HG03520 (cell line): ENCODE measurements around the gene RGS10.

Experiments
- ATAC-seq: cut with Tn5 transposase; IDR thresholded peaks from one replicate; pipeline ENCODE4 v1.9.1; 2021; ENCODE audit warnings: mild to moderate bottlenecking, moderate library complexity; ENCODE audit not compliant: unreplicated experiment

Gene RGS10

DNA sequence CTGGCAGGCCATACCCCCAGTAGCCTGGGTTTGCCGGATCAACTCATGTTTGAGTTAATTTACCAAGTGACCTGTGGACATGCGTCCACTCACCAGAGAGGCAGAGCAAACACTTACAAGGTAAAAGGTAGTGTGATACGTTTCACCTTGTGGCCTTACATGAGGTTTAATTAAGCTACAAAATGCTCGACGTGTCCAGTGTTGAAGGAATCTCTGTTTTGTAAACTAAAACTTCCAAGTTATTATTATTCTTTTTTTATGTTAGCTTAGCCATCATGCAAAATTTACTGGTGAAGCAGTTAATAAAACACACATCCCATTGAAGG lies 42.9 kb downstream of the RGS10 start:
- no peak for ATAC-seq

DNA sequence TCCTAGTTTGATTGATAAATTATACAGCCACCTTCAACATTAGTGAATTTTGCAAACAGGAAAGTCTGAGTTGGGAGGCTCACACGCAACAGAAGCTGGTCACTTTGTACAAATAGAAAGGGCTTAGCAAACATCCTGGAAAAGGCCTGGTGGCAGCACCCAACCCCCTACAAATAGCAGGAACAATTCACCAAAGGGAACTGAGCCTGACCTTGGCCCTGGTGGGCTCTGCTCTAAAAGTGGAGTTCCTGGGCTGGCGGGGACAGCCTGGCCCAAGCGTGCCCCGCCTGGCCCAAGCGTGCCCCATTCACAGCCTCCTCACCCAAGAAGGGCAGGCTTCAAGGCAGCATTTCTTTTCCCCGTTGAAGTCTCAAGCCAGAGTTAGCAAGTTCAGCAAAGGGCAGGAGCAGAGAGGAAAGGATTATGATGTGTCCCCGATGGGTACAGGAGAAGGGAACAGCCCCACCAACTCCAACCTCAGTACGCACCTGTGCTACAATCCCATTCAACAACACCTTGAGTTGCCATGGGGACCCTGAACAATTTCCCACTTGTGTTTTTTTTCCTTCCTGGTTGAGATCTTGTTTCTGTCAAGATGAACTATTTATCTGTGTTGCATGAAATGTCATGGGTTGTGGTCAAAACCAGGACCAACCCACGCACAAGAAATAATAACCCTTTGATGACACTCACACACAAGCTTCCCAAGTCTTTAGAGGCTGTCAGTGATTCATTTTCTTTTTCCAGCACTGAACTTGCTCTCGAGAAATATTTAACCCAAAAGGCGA lies 43.4 kb downstream of the RGS10 start:
- no peak for ATAC-seq

DNA sequence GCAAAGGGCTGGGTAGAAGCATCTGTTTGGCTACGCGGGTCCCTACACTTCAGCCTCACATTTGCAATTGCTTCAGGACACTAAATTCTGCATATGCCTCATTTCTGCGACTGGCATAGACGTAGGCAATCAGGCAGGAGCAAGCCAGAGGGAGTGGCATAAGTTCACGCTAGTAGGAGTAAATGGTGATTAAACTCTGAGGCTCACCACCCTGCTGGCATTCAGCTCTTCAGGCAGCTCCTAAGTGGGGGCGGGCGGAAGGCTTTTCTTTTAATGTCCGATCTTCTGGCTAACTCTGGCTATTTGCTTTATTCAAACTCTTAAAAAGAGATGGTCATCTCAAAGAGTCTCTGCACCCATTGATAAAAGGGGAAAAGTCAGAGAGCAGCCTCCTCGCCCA lies 45.3 kb downstream of the RGS10 start:
- no peak for ATAC-seq

DNA sequence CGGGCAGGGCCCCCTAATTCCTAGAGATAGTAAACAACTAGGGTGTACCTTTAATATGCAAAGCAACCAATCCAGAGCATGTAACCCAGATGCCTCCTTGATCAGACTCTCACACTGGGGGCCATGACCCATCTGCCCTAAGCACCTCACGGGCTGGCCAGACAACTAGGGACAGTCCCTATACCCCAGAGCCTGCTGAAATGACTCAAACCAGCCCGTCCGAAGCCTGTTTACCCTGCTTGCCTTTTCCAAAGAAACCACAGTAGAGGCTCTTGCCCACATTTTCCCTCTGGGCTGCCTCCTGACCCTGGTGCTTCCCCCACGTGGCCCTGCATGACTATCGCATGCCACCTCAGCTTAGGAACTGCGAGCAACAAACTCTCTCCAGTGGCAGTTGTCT lies 46.2 kb downstream of the RGS10 start:
- ATAC-seq, result peak; percentile 85

DNA sequence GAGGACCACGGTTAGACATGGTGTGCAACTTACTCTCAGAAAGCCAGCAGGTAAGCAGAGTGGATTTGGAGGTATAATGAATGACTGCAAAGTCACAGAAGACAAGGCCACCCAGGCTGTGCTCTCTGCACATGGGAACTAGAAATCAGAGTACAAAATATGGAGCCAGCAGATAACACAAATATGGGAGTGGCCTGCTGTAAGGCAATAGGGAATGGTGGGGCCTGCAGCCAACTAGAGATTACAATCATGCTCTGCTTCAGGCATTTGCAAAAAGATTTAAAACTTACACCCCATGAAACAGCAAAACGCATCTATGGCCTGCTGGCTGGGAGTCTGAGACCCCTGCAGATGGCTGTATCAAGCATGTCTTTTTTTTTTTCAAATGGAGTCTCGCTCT lies 47.0 kb downstream of the RGS10 start:
- ATAC-seq, result no peak

DNA sequence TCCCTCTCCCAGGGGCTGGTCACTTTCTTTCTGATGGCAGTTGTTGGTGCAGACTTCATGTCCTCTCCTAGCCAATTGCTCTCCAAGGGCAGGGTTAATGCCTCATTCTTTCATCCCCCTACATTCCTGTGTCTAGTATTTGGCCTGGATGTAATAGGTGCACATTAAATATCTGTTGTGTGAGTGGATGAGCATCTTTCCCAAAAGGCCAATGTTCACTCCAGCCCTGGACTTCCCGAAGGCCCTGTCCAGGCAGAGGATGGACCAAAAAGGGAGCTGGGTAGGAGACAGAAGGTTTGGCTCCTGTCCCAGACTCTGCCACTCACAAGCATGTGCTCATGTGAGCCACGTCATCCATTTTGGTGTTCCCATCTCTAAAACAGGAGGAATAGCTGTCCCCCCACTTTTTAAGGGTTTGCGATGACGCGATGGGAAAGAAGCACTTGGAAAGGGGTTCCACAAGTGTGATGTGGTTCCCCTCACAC lies 47.5 kb downstream of the RGS10 start:
- ATAC-seq, result no peak

DNA sequence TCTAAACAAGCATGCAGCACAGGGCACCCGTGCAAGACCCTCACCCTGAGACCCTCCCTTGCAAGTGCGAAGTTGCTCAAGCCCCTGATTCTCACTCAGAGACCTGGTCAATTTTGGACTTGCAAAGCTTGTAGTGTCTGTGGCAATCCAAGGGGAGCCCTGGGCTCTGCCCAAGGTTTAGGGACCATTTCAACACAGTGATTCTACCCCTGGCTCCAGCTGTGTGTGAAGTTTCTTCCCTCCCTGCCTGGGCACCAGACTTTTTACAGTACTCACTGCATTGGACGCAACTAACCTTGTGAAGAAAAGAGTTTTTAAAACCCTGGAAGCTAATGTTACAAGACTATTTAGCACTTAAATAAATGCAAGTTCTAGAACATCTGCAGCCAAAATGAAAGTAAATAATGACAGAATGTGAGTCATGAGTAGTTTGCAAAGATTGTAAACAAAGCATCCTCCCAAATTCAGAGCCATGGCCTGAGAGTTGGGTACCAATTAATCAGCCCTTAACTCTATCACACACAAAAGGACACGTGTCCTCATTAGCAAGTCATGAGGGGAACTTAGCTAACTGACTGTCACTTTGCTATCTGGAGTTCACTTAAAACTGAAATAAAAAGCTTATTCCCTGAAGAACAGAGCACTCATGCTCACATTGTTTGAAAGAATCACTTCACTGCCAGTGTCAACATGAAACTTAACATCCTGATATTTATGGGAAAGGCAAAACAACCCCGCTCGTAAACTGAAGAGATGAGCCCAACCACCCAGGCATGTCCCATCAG lies 48.1 kb downstream of the RGS10 start:
- ATAC-seq, result no peak

DNA sequence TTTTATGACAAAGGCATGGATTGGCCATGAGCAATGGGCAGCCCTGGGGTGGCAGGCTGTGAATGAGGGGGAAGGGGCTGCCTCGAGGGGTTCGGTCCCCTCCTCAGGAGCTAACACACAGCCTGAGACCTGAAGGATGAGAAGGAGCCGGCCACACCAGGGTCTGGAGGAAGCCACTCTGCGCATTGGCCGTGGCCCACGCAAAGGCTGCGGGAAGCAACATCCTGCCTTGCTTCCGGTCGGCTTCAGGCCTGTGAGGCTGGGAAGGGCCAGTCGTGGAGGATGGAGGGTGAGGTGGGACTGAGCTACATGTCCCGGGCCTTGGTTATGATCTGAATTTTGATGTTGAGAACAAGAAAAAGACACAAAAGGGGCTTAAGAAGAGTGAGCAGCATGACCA lies 49.4 kb downstream of the RGS10 start:
- ATAC-seq, result no peak

DNA sequence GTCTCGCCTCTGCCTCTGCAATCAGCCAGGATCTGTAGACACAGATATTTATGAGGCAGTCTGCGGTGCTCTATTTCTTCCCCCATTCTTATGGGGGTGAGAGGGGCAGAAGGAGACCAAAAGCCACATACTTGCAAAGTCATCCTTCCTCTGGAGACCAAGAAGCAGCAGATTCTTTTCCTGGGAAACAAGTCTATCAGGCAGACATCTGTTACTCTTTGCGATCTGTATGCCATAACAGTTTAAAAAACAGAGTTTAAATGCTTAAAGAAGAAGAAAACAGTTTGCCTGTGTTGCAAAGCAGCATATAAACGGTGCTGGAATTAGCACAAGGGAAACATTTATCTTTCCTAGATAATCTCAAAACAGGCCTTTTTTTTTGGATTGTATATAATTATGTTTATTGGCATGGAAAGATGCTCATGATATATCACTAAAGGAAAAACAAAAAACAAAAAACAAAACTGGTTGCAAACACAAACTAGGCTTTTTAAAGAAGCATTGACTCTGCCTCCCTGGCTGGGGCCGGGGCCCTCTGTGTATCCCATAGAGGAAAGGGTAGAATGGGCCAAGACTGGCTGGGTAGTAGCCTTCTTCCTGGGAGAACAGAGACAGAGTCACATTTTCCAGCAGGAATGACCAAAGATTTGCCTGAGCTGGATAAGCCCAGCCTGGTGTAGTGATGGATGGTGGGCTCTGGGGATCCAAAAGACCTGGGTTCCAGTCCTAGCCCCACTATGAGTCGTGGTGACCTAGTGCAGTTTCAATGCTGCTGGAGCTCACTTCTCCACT lies 50.4 kb downstream of the RGS10 start:
- no peak for ATAC-seq

DNA sequence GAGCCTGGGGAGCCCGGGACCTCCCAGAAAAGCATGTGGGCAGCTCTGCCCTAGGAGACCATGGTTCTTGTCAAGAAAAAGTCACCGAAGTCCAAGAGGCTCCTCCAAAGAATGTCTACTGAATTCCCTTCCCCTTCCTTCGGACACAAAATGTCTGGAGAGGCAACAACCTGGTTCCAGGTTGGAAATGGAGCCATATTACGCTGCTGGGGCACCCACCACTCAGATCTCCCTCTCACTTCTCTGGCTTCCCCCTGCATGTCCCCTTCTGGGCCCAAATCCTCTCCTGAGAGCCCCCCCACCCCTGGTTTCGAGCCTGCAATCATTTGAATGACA lies 52.6 kb downstream of the RGS10 start:
- ATAC-seq, result no peak

DNA sequence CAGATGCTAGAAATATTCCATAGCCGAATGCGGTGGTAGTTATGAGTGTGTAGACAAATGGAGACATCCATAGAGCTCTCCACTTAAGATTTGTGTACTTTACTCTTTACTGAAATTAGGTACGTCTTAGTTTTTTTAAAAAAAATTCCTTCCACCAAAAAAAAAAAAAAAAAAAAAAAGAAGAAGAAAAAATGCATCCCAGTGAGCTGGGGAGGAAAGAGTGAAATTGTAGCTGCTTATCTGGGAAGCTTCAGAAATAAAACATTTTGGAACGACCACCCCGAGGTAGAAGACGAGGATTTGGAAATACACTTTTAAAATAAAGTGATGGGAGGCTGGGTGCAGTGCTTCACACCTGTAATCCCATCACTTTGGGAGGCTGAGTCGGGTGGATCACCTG lies 53.8 kb downstream of the RGS10 start:
- ATAC-seq, result no peak

DNA sequence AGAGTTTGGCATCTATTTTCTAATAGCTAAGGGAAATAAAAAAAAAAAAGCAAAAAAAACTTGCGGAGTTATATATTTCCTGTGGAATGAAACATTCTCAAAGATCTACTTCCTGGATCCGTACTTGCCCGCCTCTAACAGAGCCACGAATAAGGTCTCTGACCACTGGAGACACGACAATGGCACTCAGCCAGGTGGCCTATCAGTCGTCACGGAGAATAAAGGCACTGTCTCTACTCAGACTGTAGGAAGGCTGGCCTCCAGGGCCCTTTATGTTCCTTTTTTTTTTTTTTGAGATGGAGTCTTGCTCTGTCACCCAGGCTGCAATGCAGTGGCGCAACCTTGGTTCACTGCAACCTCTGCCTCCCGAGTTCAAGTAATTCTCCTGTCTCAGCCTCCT lies 58.7 kb downstream of the RGS10 start:
- ATAC-seq, result no peak

DNA sequence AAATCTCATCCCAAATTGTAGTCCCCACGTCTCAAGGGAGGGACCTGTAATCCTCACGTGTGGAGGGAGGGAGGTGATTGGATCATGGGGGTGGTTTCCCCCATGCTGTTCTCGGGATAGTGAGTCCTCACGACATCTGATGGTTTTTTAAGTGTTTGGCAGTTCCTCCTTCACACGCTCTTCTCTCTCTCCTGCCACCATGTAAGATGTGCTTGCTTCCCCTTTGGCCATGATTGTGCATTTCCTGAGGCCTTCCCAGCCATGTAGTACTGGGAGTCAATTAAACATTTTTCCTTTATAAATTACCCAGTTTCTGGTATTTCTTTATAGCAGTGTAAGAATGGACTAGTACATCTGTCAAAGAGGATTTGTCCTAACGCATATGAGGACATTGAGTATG lies 59.5 kb downstream of the RGS10 start:
- no peak for ATAC-seq

DNA sequence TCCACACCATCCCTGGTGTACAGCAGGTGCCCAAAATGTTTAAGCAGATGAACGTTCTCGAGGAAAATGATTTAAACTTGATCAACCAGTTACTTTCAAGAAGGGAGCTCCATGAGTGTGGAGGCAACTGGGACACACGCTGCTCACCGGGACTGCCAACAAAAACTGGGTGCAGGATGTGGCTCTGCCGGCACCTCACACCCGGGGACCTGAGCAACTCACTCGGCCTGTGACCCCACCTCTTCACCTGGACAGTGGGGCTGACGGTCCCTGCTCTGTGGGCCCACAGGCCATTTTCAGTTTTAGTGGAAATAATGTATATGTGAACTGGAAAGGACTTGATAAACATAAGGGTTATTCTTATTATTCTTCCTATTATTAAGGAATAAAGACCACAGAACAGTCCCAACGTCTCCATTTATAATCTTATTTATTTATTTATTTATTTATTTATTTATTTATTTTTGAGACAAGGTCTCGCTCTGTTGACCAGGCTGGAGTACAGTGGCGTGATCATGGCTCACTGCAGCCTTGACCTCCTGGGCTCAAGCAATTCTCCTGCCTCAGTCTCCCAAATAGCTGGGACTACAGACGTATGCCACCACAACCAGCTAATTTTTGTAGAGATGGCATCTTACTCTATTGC lies 60.6 kb downstream of the RGS10 start:
- ATAC-seq, result no peak

DNA sequence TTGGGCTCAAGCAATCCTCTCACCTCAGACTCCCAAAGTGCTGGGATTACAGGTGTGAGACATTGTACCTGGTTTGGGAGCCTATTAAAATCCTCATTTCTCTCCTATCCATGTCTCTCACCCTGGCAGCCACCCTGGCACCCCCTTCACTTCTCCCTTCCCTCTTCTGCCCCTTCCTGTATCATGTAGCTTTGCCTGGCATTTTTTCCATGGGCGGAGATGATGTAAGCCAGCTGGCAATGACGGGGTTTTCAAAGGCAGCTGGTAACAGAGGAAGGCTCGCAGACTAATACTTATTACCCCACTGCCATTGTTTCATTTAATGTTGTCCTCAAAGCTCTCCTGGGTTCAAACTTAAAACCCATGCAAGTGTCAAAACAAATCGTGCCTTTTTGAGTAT lies 61.9 kb downstream of the RGS10 start:
- ATAC-seq, result no peak

DNA sequence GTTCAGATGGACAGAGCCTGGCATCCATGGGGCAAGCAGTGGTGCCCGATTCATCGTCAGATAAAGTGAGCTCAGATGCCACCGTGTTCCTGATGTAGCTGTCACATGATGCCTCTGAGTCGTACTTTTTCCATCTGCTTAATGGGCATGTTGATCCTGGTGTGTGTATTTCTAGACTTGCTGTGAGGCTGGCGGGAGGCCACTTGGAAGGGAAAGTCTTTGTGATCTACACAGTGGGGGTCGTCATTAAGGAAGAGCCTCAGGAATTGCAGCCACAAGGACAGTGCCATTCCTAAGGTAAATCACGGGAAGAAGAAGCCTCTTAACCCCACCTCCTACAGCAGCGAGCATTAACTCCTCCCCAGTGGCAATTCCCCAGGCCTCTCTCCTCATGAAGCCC lies 63.0 kb downstream of the RGS10 start:
- ATAC-seq, result no peak

DNA sequence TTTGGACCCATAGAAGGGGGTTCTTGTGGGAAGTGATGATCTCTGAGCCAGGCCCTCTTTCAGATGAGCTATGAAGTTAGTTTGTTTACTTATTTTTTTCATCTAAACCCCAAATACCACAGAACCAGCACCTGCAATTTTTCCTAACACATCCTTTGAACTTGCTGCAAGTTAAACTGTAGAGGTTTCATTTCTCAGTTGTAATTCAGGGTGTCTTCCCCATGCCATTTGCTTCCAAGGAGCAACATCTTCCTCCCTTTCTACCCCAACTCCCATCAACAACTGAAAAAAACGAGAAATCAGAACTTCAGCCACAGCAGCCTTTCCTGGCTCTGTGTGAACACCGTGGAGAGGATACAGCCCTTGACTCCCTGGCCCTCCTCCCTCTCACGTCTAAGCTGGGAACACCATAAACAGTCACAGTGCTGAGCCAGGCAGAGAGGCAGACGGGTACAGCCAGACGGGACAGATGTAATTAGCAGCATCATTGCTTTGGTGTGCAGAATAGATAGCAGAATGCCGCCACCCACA lies 63.6 kb downstream of the RGS10 start:
- no peak for ATAC-seq

DNA sequence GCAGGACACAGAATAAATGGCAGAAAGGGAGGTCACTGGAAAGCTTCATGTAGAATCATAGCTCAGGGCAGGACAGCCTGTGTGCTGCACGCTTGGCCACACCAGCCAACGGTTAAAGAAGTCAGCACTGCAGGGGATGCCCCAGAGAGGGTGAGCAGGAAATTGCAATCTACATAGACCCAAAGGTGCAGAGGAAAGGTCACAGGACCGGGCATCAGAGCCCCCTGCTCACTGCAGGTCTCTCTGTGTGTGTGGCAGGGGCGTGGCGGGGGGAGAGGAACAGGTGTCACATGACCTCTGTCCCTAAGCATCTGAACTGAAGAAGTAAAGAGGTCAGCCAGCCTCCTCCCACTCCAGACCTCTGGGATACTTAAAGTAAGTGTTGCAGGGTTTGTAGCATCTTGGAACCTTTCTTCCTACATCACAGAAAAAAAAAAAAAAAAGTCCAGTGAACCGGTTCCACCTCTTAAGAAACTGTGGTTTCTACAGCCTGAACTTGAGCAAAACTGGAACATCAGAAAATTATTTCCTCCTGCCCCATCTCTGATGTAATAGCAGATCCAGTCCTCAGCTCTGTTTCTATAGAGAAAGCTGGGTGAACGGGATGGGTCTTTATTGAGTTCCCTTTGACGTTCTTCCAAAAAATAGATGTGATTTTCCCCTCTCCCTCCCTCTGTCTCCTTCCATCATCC lies 64.3 kb downstream of the RGS10 start:
- peak; percentile 79 for ATAC-seq

DNA sequence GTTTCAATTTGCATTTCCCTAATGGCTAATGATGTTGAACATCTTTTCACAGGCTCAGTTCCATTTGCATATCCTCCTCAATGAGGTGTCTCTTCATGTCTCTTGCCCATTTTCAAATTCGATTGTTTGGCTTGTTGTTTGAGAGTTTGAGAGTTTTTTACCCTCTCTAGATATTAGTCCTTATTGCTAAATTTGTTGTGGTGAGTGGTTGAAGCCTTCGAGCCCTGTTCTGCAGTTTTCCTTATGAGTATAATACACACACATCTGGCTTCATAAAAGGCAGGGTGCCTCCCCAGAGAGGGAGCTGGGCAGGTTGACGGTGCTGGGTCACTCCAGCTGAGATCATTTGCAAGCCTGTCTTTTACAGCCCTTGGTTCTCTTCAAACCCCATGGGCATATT lies 65.1 kb downstream of the RGS10 start:
- no peak for ATAC-seq

DNA sequence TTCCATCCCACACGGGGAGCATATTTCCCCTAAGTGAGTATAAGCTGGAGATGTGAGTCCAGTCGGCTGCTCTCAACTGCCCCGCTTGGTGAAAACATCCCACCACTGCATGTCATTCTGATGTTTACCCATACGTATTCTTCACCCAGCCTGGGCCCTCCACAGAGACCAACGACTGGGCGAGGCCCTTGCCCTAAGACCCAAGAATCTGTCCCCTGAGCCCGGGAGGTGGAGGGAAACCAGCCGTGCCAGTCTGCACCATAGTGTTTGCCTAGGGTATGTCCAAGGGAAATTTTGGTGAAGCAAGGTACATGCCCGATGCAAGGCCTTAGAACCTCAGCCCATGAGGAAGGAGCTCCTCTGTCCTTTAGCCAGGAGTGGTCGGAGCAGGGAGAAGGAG lies 67.9 kb downstream of the RGS10 start:
- no peak for ATAC-seq
